GM21737 (cell line): ENCODE data around the gene FSTL3.
"Not testable (repeated sequence)": the region's sequence is repeated elsewhere in the genome, so short reads cannot be mapped to it uniquely, and the experiment has no call there.

ENCODE experiments used
- ATAC-seq: cut with Tn5 transposase; IDR thresholded peaks from one replicate; pipeline ENCODE4 v1.9.1; 2021; ENCODE audit warnings: mild to moderate bottlenecking, moderate library complexity; ENCODE audit not compliant: unreplicated experiment

FSTL3 gene

DNA sequence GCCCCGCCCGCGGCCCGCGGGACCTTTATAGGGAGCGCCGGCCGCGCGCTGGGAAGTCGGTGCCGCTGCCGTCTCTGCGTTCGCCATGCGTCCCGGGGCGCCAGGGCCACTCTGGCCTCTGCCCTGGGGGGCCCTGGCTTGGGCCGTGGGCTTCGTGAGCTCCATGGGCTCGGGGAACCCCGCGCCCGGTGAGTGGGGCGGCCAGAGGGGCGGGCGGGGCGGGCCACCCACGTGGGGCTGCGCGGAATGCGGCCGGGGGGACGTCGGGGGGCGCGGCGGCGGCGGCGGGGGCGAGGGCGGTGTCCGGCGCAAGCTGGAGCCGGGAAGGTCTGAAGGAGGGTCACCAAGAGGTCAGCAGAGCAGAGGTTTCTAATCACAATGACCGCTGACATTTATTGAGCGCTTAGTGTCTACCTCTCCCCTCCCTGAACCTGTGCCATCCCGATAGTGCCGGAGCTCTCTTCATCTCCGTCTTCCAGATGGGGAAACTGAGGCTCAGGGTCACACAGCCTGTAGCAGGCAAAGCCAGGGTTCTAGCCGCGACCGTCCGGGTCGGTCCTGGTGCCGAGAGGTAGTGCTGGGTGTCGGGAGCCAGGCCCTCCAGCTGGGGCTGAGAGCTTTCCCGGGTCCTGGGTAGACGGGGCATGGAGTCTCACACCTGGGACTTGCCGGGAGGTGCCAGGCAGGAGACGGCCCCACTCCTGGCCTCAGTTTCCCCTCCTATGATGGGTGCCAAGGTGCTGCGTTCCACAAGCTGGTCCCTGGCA is at the start of gene FSTL3:
TSS of gene FSTL3 (plus strand) at position 54 of the 767 bp plus-strand sequence. CDS start at position 86, 32 bp downstream.
- ATAC-seq, result no peak

DNA sequence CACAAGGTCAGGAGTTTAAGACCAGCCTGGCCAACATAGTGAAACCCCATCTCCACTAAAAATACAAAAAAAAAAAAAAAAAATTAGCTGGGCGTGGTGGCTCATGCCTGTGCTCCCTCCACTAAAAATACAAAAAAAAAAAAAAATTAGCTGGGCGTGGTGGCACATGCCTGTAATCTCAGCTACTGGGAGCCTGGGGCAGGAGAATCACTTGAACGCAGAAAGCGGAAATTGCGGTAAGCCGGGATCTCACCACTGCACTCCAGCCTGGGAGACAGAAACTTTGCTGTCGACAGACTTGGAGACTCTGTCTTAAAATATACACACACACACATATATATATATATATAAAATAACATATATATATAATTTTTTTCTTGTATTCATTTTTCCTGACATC is 49.6 kb upstream of the FSTL3 start:
- not testable (repeated sequence) for ATAC-seq

DNA sequence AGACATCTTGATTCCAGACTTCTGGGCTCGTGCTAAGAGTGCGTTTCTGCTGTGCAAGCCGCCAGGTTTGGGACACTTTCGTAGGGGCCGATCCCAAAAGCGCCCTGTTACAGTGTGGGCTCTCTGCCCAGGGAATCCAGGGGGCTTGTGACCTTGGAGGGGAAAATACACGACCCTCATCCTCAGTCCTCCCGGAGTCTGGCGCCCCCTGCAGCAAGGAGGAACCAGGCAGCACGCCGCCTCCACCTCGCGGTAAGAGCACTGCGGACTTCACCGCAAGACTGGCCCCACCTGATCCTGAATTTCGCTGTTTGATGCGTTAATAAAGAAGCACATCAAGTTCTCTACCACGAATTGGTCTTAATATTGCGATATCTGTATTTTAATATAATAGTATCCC is 48.0 kb upstream of the FSTL3 start:
- no peak for ATAC-seq

DNA sequence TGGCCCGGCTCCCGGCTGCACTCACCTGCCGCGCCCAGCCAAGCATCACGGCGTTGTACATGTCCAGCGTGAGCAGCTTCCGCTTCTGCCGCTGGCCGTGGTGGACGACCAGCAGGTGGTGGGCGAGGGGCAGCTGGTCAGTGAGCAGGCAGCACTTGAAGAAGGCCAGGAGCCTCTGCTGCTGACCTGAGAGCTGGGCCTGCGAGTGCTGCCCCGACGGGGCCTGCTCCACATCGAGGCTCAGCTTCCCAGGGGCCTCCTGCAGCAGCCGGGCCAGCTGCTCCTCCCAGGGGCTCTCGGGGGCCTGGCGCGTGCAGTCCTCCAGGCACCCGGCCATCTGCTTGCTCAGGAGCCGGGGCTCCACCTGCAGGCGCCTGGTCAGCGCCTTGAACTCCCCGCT is 46.7 kb upstream of the FSTL3 start:
- not testable (repeated sequence) for ATAC-seq

DNA sequence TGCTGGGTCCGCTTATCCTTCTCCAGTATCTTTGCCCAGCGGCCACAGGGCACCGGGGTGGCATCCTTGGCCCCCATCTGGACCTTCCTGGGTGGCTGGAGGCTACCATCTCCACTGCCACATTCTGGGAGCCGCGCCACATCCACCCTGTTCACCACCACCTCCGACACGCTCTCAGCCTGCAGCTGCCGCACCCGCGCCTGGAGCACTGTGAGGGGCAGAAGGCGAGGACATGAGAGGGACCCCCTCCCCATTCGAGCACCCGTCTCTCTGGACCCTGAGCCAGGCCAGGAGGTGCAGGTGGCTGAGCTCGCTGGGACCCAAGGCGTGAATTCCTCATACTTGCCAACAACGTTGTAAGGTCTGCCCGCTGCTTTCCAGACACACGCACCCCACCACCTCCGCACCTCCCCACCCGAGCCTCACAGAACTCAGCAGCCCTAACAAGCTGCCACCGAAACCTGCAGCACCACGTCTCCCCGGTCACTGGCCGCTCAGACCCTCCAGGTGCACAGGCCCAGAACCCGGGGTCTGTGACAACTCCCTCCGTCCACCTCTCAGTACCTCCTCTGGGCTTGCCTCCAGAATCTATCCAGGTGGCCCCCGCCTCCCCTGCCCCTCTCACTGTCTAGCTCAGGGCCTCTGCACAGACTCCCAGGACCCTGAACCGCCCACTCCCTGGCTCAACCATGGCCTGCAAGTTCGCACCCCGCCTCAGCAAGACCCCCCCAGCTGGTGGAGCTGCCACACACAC is 46.1 kb upstream of the FSTL3 start:
- no peak for ATAC-seq

DNA sequence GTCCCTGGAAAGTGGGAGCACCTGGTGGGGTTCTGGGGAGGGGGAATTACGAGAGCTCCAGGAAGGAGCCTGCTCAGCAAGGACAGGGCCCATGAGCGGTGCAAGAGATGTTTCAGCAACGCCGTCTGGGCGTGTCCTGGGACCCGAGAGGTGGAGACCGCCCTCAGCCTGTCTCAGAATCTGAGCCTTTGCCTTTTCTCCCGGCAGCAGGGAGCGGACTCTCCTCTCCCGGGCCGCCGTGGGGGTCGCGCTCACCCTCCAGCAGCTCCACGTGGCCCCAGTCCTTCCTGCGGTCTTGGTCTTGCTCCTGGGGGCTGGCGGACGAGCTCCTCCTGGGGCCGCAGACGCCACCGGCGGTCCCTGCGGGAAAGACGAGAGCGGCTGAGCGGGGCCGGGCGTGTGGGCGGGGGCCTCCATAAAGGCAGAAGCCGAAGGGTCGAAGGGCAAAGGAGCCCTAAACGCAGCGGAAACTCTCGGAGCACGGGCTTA is 43.6 kb upstream of the FSTL3 start:
- ATAC-seq, result peak; percentile 15

DNA sequence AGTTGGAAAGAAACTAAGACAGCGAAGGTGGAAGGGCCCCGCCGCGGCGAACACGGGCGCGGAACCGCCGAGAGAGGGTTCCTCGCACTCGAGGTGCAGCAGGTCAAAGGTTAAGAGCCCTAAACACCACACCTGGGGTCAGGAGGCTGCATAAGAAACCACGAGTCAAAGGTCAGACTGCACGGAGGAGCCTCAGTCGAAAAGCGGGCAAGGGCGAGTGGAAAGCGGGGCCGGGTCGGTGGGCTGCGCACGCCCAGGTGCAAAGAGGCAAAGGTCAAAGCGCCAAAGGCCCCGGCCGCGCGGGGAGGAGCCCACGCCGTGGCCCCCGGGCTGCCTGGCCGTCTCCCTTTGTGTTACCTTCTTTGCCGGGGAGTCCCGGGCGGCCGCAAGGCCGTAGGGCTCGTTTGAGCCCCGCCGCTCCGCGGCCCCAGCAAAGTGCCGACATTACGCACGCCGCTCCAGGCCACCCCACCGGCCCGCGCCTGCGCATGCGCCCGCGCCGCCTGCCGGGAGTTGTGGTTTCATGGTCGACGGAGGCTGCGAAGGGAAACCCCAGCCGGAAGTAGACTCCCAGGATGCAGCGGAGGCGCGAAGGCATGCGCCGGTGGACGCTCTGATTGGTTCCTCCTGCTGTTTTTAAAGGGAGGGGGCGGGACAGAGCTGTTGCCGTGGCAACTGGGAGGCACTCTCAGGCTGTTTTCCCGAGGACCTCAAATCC is 43.0 kb upstream of the FSTL3 start, which contains the start of gene POLRMT:
TSS of gene POLRMT (minus strand) at position 470 of the 718 bp plus-strand sequence. CDS start at position 445, 25 bp downstream.
- ATAC-seq, result peak; percentile 79

DNA sequence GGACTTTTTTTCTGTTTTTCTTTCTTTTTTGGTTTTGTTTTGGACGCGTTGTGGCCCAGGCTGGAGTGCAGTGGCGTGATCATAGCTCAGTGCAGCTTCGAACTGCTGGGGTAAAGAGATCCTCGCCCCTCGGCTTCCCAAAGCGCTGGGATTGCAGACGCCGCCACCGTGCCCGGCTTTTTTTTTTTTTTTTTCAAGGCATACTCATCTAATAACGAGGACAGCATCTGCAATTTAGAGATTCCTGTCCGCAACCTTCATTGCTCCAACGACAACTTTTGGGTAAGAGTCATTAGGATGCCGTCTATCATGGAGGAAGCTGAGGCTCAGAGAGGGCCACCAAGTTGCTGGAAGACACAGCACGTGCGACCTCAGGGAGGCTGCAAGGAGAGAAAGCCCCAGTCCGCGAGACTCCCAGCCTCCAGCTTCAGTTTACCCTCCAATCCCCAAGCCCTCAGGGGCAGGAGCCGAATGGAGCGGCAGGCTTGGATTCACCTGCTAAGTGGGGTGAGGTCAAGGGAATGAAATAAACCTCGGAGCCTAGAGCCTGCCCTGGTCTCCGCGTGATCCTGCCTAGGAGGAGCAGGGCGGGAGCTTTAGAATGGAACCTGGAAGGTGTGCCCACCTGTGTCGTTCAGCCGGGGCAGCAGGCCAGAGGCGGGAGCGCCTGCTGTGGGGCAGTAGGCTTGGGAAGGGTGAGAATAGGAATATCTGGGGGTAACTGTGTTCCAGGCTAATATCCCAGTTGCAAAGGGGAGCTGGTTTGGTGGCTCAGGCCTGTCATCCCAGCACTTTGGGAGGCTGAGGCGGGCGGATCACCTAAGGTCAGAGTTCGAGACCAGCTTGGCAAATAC is 42.2 kb upstream of the FSTL3 start:
- ATAC-seq, result no peak

DNA sequence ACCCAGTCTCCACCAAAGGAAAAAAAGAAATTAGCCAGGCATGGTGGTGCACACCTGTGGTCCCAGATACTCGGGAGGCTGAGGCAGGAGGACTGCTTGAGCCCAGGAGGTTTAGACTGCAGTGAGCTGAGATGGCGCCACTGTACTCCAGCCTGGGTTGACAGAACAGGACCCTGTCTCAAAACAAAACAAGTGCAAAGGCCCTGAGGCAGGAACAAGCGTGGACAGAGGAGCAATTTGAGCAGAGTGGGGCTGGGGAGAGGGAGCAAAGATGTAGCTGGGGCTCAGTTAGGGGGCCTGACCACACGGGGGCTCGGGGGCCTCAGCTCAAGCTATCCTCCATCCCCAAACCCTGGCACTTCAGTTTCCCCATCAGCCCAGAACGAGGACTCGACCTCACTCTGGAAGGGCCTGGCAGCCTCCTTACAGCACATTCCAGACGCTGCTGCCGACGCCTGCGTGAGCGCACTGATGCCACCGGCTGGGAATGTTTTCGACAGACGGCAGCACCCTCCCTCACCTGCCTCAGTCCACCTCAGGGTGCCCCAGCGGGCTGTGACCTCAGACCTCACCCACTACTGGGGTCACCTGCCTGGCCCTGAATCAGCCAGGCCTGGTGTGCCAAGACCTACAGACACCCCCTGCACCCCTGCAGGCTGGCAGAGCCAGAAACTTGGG is 41.1 kb upstream of the FSTL3 start:
- ATAC-seq, result no peak

DNA sequence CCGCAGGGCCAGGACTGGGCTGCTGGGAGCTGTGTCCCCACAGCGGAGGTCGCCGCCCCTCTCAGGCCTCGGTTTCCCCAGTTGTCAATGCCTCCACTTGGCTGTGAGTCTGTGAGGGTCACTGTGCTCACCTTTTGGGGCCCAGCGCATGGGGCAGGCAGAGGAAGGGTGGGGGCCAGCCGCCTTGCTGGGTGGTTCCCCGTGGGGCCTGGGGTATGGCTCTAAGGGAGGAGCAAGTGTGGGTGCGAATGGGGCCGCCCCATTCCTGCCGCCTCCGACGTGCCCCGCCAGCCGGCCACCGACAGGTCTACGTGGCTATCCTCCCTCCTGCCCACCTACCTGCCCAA is 37.3 kb upstream of the FSTL3 start:
- ATAC-seq, result no peak

DNA sequence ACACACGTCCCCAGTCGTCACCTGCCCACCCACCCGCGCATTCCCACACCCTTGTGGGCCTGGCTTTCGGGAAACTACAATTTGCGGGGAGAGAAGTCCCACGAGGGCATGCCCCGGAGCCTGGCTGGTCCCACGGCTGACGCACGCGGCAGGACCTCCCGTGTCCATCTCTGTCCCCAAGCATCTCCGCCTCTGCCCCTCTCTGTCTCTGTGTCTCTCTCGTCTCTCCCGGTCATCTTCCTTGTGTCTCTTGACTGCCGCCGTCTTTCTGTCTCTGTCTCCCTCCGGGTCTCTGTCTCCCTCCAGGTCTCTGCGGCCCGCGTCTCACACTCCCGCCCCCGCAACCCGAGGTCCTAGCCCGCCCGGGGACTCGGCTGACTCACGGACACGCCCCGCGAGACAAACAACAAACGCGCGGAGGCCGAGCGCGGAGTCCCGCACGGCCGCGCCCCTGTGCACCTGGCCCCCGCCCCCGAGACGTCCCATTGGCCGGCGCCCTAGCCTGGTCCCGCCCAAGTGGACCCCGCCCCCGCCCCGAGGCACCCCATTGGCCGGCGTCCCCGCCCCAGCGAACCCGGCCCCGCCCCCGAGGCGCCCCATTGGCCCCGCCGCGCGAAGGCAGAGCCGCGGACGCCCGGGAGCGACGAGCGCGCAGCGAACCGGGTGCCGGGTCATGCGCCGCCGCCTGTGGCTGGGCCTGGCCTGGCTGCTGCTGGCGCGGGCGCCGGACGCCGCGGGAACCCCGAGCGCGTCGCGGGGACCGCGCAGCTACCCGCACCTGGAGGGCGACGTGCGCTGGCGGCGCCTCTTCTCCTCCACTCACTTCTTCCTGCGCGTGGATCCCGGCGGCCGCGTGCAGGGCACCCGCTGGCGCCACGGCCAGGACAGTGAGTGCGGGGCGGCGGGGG is 36.7 kb upstream of the FSTL3 start, which contains the start of gene FGF22:
TSS of gene FGF22 (plus strand) at position 627 of the 908 bp plus-strand sequence. CDS start at position 674, 47 bp downstream.
- ATAC-seq, result peak; percentile 65

DNA sequence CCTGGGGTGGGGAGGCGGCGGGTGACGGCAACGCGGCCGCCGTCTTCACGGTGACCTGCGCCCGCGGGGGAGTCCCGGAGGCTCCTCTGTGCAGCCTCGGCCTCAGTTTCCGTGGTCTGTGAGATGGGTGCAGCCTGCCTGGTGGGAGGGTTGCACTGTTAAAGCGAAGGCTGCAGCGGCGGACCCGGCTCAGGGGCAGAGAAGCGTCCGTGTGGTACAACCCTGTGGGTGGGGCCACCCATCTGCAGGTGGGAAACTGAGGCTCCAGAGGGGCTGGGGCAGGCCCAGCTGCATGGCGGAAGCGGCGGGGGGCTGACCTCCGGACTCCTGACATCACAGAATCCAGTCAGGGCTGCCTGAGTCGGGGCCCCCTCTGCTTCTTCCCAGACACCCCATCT is 36.0 kb upstream of the FSTL3 start:
- ATAC-seq, result no peak

DNA sequence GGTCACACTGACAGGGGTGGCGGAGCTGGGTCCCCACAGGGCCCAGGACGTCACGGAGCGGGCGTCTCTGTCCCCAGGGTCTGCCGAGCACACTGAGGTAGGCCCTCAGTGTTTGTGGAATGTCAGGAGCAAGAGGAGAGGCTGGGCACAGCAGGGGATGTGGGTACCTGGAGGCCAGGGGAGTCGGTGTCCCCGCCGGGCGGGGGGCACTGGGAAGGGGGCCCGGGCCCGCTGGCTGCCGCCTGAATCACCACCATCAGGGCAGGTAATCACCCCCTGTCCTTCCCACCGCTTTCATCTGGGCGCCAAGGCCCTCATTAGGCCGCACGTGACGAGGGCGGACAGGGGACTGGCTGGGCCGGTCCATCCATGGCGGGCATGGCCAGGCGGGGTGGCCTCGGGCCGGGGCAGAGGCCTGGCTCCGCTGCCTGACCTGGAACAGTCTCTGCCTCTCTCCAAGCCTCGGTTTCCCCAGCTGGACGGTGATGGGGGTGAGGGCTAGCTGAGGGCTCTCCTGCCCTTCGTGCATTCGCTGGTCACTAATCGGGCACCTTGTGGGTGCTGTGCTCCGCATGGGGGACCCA is 35.5 kb upstream of the FSTL3 start:
- ATAC-seq, result no peak

DNA sequence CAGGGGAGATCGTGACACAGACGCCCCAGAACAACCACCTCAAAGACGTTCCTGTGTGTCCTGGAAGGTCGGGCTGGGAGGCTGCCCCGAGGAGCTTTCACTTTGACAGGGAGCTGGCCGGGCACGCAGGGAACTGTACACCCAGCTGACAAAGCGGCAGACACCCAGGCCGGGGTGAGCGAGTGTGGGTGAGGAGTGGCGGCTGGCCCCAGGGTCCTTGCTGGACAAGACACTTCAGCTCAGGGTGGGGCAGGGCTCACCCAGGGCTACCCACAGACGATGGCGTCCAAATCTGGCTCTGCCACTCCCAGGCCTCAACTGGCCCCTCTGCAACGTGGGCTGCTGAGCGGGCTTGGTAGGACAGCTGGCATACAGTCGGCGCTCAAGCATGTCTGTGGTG is 34.5 kb upstream of the FSTL3 start:
- no peak for ATAC-seq

DNA sequence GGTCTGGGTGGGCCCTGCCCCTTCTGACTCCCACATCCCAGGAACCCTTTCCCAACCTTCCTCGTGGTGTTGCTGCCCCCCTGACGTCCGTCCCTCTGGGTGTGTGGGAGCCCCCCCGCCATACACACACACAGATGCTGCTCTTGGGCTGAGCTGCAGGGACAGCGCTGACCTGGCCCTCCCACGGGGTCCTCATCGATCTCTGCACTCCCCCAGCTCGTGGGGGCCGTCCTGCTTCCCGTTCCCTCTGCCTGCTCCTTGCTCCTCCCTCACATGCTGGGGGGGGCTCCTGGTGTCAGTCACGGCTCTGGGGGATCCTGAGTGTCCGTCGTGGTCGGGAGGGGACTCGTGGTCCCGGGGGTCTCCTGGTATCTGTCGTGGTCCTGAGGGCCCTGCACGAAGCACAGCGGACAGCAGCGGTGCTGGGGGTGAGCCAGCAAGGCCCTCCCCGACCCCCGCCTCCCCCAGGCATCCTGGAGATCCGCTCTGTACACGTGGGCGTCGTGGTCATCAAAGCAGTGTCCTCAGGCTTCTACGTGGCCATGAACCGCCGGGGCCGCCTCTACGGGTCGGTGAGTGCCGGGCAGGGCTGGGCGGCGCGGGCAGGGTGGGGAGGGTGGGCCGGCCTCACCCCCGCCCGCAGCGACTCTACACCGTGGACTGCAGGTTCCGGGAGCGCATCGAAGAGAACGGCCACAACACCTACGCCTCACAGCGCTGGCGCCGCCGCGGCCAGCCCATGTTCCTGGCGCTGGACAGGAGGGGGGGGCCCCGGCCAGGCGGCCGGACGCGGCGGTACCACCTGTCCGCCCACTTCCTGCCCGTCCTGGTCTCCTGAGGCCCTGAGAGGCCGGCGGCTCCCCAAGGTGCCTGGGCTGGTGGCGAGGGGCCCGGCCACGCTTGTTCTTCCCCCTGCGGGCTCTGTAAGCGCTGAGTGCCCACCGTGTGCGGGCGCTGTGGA is 33.1 kb upstream of the FSTL3 start:
- no peak for ATAC-seq

DNA sequence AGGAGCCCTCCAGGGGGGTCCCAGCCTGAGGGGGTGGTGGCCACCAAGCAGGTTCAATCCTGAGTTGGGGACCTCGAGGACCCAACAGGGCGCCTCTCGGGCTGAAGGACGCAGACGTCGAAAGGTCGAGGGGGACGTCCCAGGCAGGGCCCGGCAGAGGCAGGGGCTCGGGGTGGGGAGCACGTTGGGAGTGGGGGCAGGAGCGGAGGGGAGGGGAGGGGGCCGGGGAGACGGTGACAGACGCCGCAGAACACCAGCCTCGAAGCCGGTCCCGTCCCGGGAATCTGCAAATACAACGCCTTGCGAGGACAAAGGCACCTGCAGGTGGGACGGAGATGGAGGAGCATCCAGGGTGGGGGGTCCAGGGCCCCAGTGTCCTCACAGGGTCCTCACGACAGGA is 32.5 kb upstream of the FSTL3 start:
- no peak for ATAC-seq

DNA sequence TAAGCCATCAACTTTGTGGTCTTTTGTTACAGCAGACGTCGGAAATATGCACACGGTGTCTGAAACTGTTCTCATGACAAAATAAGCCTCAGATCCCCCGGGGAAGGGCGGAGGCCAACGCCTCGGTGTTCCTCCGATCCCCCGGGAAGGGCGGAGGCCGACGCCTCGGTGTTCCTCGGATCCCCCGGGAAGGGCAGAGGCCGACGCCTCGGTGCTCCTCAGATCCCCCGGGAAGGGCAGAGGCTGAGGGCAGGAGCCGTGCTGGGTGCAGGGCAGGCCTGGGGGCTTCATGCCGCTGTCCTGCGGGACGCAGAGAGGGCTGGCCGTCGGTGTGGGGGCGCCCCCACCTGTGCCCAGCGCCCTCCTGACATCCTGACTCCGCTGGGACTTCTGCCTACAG is 31.8 kb upstream of the FSTL3 start:
- no peak for ATAC-seq
